IPS-20b (cell line): ENCODE measurements around the gene AFP.

Experiments used
- H3K27ac ChIP-seq: one replicate; pipeline ENCODE4 v1.5.1; 2013; ENCODE audit warnings: low read length
- H3K27me3 ChIP-seq: 2 replicates; pipeline ENCODE4 v1.6.1; 2013; ENCODE audit warnings: mild to moderate bottlenecking, low read length, inconsistent platforms; ENCODE audit not compliant: insufficient read depth
- H3K36me3 ChIP-seq: 2 replicates; pipeline ENCODE4 v1.6.1; 2013; ENCODE audit warnings: low read depth, mild to moderate bottlenecking, inconsistent platforms, low read length, moderate library complexity; ENCODE audit not compliant: insufficient read depth
- H3K4me1 ChIP-seq: 2 replicates; pipeline ENCODE4 v1.6.1; 2013; ENCODE audit warnings: mild to moderate bottlenecking, control low read depth, inconsistent platforms, low read length, moderate library complexity; ENCODE audit not compliant: insufficient read depth
- H3K4me3 ChIP-seq: 2 replicates; pipeline ENCODE4 v1.5.1; 2013; ENCODE audit warnings: mild to moderate bottlenecking, low read length, inconsistent platforms
- H3K9ac ChIP-seq: 2 replicates; pipeline ENCODE4 v1.6.1; 2013; ENCODE audit warnings: low read depth, mild to moderate bottlenecking, inconsistent platforms, low read length, moderate library complexity
- H3K9me3 ChIP-seq: 2 replicates; pipeline ENCODE4 v1.6.1; 2013; ENCODE audit warnings: mild to moderate bottlenecking, low read depth, low read length, inconsistent platforms; ENCODE audit not compliant: insufficient read depth

Gene AFP

DNA sequence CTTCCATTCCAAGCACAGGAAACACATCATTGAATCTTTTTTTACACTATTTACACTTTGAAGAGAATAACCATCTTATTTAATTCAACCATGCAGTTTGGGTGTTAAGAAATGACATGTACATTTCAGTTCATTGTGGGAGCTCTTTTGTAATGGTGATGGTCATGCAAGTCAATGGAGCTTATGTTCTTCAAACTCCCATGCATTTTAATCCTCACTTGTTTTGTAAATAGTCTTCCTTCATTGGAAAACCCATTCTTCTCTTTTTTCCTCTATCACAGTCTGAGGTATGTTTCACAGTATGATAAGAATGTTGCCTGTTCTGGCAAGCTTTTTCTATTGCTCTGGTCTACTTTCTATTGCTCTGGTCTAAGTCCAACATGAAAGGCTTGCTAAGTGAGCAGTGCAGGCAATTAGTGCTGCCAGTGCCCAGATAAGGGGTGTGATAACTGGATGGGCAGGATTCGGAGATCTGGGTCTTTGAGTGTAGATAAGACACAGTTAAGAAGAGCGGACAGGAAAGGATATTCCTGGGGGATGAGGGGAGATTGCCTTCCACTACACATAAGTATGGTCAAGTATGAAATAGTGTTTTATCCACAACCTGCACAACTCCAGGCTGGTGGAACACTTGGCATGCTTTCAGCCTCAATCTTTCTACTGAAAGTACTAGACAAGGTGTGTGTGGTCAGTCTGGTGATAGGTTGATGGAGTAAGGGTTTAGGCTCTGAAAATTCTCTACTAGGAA lies 17.1 kb downstream of the AFP start:
- Histone ChIP-seq H3K4me3 (peak overlapping the region; percentile 43; the same call in 1 of the 2 replicates), H3K9me3 (no peaks in the 10 kb centered on the region), H3K4me1 (peaks cover 49% of the 10 kb centered on the region), H3K27me3 (no peaks in the 10 kb centered on the region; the same call in 1 of the 2 replicates), H3K36me3 (no peaks in the 10 kb centered on the region), H3K9ac (peak overlapping the region; percentile 37; the same call in 1 of the 2 replicates), H3K27ac (peak overlapping the region; percentile 4)

GRCh38 chr4:73453701-73454005 lies 17.6 kb downstream of the AFP start:
- Histone ChIP-seq H3K4me3 (peak overlapping the region; percentile 43; the same call in 1 of the 2 replicates), H3K4me1 (peaks cover 49% of the 10 kb centered on the region), H3K9ac (peak overlapping the region; percentile 14; the same call in 1 of the 2 replicates)

GRCh38 chr4:73454920-73455319 lies 18.9 kb downstream of the AFP start:
- Histone ChIP-seq H3K9me3 (no peaks in the 10 kb centered on the region), H3K36me3 (no peaks in the 10 kb centered on the region), H3K9ac (no peak overlapping the region), H3K4me1 (peaks cover 40% of the 10 kb centered on the region), H3K4me3 (no peak overlapping the region), H3K27ac (no peak overlapping the region), H3K27me3 (no peaks in the 10 kb centered on the region; the same call in 1 of the 2 replicates)

More at GRCh38 chr4:73453701-73454005, 17.6 kb downstream of the AFP start:
- H3K27ac ChIP-seq, result peak overlapping the region; percentile 4
- no peaks in the 10 kb centered on the region for H3K36me3 ChIP-seq
- H3K27me3 ChIP-seq, result no peaks in the 10 kb centered on the region; the same call in 1 of the 2 replicates
- no peaks in the 10 kb centered on the region for H3K9me3 ChIP-seq

GRCh38 chr4:73456177-73457022 lies 20.4 kb downstream of the AFP start:
- Histone ChIP-seq H3K27ac (no peak overlapping the region), H3K36me3 (no peaks in the 10 kb centered on the region), H3K4me1 (peaks cover 25% of the 10 kb centered on the region), H3K4me3 (no peak overlapping the region), H3K9me3 (no peaks in the 10 kb centered on the region), H3K9ac (no peak overlapping the region), H3K27me3 (no peaks in the 10 kb centered on the region; the same call in 1 of the 2 replicates)

- no peak overlapping the region for H3K27ac ChIP-seq
- no peak overlapping the region for H3K4me3 ChIP-seq
- no peaks in the 10 kb centered on the region for H3K36me3 ChIP-seq
- no peaks in the 10 kb centered on the region for H3K9me3 ChIP-seq
- no peak overlapping the region for H3K9ac ChIP-seq
- no peaks in the 10 kb centered on the region for H3K27me3 ChIP-seq
- H3K4me1 ChIP-seq, result peaks cover 7% of the 10 kb centered on the region; the same call in 1 of the 2 replicates
Observed at GRCh38 chr4:73458184-73459047, 22.4 kb downstream of the AFP start.

GRCh38 chr4:73459048-73459421 lies 23.0 kb downstream of the AFP start:
- Histone ChIP-seq H3K27ac (no peak overlapping the region), H3K27me3 (no peaks in the 10 kb centered on the region), H3K9ac (no peak overlapping the region), H3K4me1 (peaks cover 3% of the 10 kb centered on the region; the same call in 1 of the 2 replicates), H3K36me3 (no peaks in the 10 kb centered on the region), H3K9me3 (no peaks in the 10 kb centered on the region), H3K4me3 (no peak overlapping the region)

GRCh38 chr4:73460913-73461522 lies 25.0 kb downstream of the AFP start:
- no peaks in the 10 kb centered on the region for H3K36me3 ChIP-seq
- no peaks in the 10 kb centered on the region for H3K27me3 ChIP-seq

GRCh38 chr4:73468170-73468569 lies 32.1 kb downstream of the AFP start:
- peaks cover 10% of the 10 kb centered on the region; the same call in 1 of the 2 replicates for H3K9me3 ChIP-seq
- no peaks in the 10 kb centered on the region for H3K36me3 ChIP-seq
- no peak overlapping the region for H3K9ac ChIP-seq
- no peaks in the 10 kb centered on the region for H3K4me1 ChIP-seq
- H3K4me3 ChIP-seq, result no peak overlapping the region
- H3K27me3 ChIP-seq, result no peaks in the 10 kb centered on the region
- no peak overlapping the region for H3K27ac ChIP-seq

More at GRCh38 chr4:73460913-73461522, 25.0 kb downstream of the AFP start:
- no peak overlapping the region for H3K4me3 ChIP-seq
- peaks cover 4% of the 10 kb centered on the region; the same call in 1 of the 2 replicates for H3K9me3 ChIP-seq
- no peak overlapping the region for H3K9ac ChIP-seq
- H3K4me1 ChIP-seq, result no peaks in the 10 kb centered on the region
- H3K27ac ChIP-seq, result no peak overlapping the region

DNA sequence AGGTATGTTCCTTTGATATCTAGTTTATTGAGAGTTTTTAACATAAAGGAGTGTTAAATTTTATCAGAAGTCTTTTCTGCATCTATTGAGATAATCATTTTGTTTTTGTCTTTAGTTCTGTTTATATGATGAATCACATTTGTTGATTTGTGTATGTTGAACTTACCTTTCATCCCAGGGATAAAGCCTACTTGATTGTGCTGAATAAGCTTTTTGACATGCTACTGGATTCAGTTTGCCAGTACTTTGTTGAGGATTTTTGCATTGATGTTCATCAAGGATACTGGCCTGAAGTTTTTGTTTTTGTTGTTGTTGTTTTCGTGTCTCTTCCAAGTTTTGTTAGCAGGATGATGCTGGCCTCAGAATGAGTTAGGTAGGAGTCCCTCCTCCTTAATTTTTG lies 34.7 kb downstream of the AFP start:
- no peaks in the 10 kb centered on the region for H3K36me3 ChIP-seq
- H3K4me1 ChIP-seq, result no peaks in the 10 kb centered on the region
- no peak overlapping the region for H3K9ac ChIP-seq
- no peak overlapping the region for H3K27ac ChIP-seq
- H3K9me3 ChIP-seq, result peaks cover 31% of the 10 kb centered on the region
- no peaks in the 10 kb centered on the region for H3K27me3 ChIP-seq
- no peak overlapping the region for H3K4me3 ChIP-seq

- no peaks in the 10 kb centered on the region for H3K4me1 ChIP-seq
- H3K27me3 ChIP-seq, result no peaks in the 10 kb centered on the region
- no peak overlapping the region for H3K4me3 ChIP-seq
- no peak overlapping the region for H3K27ac ChIP-seq
- no peak overlapping the region for H3K9ac ChIP-seq
- no peaks in the 10 kb centered on the region for H3K36me3 ChIP-seq
- H3K9me3 ChIP-seq, result peaks cover 35% of the 10 kb centered on the region
Observed at GRCh38 chr4:73477176-73477575, 41.2 kb downstream of the AFP start.

GRCh38 chr4:73479323-73479722 lies 43.3 kb downstream of the AFP start:
- no peak overlapping the region for H3K9ac ChIP-seq
- H3K9me3 ChIP-seq, result peaks cover 18% of the 10 kb centered on the region

More at GRCh38 chr4:73479323-73479722, 43.3 kb downstream of the AFP start:
- H3K27me3 ChIP-seq, result no peaks in the 10 kb centered on the region
- H3K4me1 ChIP-seq, result no peaks in the 10 kb centered on the region
- H3K4me3 ChIP-seq, result no peak overlapping the region
- no peak overlapping the region for H3K27ac ChIP-seq
- H3K36me3 ChIP-seq, result no peaks in the 10 kb centered on the region
